Activated CD4-positive, CD25-positive, alpha-beta regulatory T cell (primary cell): Measurements from ENCODE around the gene C1QL3.

ENCODE experiments used
- DNase-seq, 4 experiments: peaks; one replicate each; lab custom pipeline; 2025; lab: John Stamatoyannopoulos, UW

Gene C1QL3

DNA sequence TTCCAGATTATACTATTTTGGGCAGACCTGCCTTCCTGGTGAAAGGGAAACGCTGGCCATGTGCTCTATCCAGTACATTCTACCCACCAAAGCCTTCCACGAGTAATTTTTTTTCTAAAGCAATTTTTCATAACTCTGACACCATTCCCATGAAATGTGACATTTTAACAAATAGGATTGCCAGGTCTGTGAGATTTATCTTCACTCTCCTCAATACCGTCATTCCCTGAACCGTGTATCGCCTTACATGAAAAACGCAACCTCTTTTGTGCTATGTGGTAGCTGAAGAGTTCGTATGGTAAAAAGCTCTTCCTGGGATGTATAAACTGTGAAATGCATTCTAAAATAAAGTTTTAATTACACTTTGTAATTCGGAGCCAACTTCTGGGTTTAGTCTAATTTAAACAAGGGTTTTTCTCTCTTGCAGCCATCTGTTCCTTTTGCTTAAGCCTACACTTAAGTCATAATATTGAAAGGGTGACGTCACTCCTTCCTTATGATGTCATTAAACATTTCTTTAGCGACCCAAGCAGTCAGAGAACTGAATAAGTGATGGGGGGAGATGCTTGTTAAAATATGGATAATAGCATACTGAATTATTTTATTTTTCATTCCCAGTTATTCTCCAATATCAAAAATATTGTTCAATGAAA is 27.7 kb downstream of the C1QL3 start:
- DNase-seq = no peak

- DNase-seq = no peak
These were observed 29.7 kb downstream of the C1QL3 start for GRCh38 chr10:16491933-16492332.

DNA sequence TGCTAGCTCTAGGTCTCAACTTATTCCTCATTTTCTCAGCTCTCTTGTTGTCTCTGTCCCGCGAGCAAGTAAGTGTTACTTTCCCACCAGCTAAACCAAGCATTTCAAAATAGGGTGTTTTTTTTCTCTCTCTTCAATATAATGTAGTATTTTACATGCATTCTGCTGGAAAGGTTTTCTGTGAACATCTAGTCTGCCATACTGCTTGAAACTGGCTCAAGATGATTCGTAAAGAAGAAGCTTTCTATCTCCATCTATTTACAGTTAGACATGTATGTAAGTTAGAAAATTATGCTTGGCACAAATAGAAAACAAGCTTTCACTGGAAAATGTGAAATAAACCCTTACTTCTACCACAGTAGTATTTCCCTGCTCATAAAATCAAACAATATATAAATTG is 31.2 kb downstream of the C1QL3 start:
- no peak for DNase-seq

DNA sequence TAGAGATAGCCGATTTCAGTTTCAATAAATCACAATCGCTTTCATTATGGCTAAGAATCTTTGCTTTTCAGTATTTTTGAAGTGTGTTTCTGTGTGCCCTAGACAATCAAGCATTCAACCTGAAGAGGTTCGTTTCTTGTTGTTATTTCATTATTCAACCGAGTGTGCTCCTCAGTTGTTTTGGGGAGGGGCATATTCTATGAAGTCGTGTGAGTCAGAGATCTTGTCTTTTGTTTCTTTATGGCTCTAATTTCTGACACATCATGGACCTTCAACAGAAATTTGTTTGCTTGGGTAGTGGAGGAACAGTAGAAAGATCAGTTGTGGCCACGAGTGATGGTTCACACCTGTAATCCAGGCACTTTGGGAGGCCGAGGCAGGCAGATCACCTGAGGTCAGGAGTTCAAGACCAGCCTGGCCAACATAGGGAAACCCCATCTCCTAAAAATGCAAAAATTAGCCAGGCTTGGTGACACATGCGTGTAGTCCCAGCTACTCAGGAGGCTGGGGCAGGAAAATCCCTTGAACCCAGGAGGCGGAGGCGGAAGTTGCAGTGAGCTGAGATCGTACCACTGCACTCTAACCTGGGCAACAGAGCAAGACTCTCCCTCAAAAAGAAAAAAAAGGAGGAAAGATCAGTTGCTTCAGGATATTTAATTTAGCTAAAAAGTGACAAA is 38.3 kb downstream of the C1QL3 start:
- no peak for DNase-seq

- no peak for DNase-seq
These were observed 40.5 kb downstream of the C1QL3 start for GRCh38 chr10:16481052-16481728.

DNA sequence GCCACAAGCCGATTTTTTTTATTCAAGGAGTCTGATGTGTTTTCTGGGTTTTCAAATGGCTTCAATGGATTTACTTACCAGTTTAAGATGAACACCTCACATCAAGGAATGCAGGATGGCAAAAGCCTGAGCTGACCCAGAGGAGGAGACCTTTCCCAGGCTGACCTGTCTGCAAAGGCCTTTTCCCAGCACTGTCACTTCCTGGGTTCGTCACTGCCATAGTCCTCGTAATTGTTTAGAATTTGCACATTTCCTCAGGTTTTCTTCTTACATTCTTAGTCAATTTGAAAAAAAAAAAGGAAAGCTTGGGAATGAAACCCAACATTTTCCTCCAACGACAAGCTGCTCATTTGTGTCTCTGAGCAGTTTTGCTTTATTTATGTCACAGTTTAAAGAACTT is 42.9 kb downstream of the C1QL3 start:
- DNase-seq = no peak

GRCh38 chr10:16477757-16478156 is 43.9 kb downstream of the C1QL3 start:
- DNase-seq = no peak

DNA sequence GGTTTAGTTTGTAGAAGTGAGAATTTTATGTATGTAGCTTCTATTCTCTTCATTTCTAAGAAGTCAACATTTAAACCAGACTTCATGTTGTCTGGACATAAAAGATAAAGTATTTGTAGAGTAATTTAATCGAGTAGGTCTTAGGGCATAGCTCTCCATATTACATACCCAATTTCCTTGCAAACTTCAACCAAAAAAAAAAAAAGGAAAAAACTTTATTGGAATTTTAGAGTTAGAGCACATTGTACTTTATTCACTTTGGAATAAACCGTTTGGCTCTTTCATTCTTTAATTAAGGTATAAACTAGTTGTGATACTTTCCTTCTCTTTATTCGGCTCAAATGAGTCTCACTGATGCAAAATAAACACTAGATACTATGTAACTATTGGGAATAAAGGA is 48.9 kb downstream of the C1QL3 start:
- no peak for DNase-seq

DNA sequence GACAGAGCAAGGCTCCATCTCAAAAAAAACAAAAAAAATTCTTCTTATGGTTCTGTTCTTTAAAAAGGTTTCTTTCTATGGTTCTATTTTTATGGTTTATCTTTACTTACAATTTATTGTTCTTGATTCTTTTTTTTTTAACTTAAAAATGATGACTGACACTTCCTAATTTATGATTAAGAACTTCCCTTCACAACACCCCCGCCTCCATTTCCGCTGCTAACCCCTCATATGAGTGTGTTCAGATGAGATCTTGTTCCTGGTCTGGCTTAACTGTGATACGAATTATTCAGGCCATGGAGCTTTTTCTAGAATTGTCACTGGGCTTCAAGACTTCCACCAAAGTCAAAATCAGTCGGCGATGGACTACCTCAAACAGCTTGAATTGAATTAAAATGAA is 50.9 kb downstream of the C1QL3 start:
- no peak for DNase-seq

DNA sequence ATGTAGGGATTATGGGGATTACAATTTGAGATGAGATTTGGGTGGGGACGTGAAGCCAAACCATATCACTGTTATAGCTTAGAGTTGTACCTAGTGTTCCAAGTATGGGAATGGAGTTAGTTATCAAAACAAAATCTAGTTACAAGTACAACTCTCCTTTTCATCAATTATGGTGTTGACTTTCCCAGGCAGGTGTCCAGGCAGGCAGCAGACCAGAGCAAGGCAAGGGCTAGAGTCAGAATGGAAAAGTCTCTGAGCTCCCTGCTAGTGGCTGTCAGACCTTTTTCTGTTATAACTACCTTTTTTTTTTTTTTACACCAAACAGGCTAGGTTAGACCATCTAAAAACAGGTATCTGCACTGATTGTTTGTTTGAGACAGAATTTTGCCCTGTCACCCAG is 55.7 kb downstream of the C1QL3 start:
- DNase-seq = no peak
